Measurements from ENCODE around the gene FMN1. TPM values are rescaled to one million over a fixed set of nuclear protein-coding genes. Genes with fewer than 3 reads are reported as not detected.

FMN1 gene
- total and polyA plus RNA-seq, 2 of the 8 experiments (the other 6 are each of a cell fraction or from before 2014, with no cell fraction given), result 0.27 to 3.7 TPM

DNA sequence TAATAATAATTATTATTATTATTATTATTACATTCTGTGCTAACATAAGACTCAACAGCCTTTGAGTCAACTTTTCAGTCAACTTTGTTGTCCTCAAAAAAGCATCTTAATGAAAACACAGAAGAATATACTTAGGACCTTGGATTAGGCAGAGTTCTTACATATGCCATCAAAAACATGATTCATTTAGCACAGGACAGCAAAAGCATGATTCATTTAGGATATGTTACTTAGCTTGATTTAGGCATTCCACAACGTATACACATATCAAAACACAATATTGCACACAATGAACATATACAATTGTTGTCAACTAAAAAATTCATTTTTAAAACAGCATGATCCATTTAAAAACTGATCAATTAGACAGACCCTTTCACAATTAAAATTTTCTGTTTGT is 213.0 kb downstream of the FMN1 start:
- Histone ChIP-seq H4K8ac (ENCODE audit: extremely low read depth, insufficient read depth, low read length) (no peak overlapping the region), H3K79me1 (ENCODE audit: low read depth, low read length) (no peaks in the 10 kb centered on the region), H3K23ac (ENCODE audit: insufficient read length) (no peak overlapping the region), H2BK12ac (ENCODE audit: low read depth, low read length) (no peak overlapping the region), H2AFZ (ENCODE audit: low read length) (no peak overlapping the region), H3K4me1 (replicated peaks in 1 of 4; ENCODE audit: control insufficient read depth in 3 of 4, insufficient read depth in 4 of 4, low read length in 3 of 4) (no peaks in the 10 kb centered on the region), H3K79me2 (ENCODE audit: control insufficient read depth in 1 of 2, insufficient read depth in 2 of 2, low read length in 2 of 2) (no peaks in the 10 kb centered on the region), H2BK120ac (replicated peaks; ENCODE audit: low read depth, low read length) (no peak overlapping the region), H4K91ac (replicated peaks; ENCODE audit: insufficient read length, low read length) (no peak overlapping the region), H3K9ac (replicated peaks in 1 of 4; ENCODE audit: extremely low read depth in 1 of 4, low read depth in 3 of 4, low read length in 3 of 4) (no peak overlapping the region), H3K18ac (ENCODE audit: extremely low read depth, low read length) (no peak overlapping the region), H3K36me3 (ENCODE audit: control insufficient read depth in 2 of 4, insufficient read depth in 4 of 4, low read length in 3 of 4) (no peaks in the 10 kb centered on the region), H3K23me2 (ENCODE audit: low read depth, low read length) (no peaks in the 10 kb centered on the region), H3K27ac (ENCODE audit: low read depth, low read length) (no peak overlapping the region), H3K4ac (replicated peaks; ENCODE audit: insufficient read length, low read depth, low read length) (no peak overlapping the region), H2BK5ac (ENCODE audit: low read depth, low read length) (no peak overlapping the region), H3K9me3 (ENCODE audit: insufficient read depth in 2 of 2, low read depth in 1 of 2, low read length in 1 of 2) (no peaks in the 10 kb centered on the region), H3K14ac (ENCODE audit: insufficient read length) (no peak overlapping the region), H2AK5ac (ENCODE audit: low read depth, low read length) (no peak overlapping the region), H4K5ac (ENCODE audit: insufficient read length, low read depth, low read length) (no peak overlapping the region), H3K56ac (replicated peaks; ENCODE audit: insufficient read length, low read depth, low read length) (no peak overlapping the region), H2BK15ac (ENCODE audit: low read length) (no peak overlapping the region), H3K27me3 (replicated peaks in 1 of 4; ENCODE audit: control insufficient read depth in 3 of 4, extremely low read depth in 1 of 4, insufficient read depth in 3 of 4, low read length in 3 of 4) (no peaks in the 10 kb centered on the region), H4K20me1 (replicated peaks in 1 of 2; ENCODE audit: control insufficient read depth in 1 of 2, insufficient read depth in 2 of 2, low read length in 2 of 2) (no peaks in the 10 kb centered on the region), H3K4me2 (ENCODE audit: insufficient read depth in 1 of 2, low read depth in 2 of 2, low read length in 2 of 2) (no peak overlapping the region), H3K4me3 (ENCODE audit: extremely low read depth in 1 of 4, insufficient read depth in 2 of 4, low read depth in 3 of 4, low read length in 4 of 4) (no peak overlapping the region), H2BK20ac (ENCODE audit: low read length) (no peak overlapping the region)
- POLR2A ChIA-PET (ENCODE audit: partially characterized antibody), result no interaction called here
- no peak for FAIRE-seq
- CTCF ChIA-PET (ENCODE audit: partially characterized antibody), result interaction anchor here (5.5 kb wide), 1 partner anchor 12 kb away, joined by 22 read pairs; no protein-coding TSS in a partner anchor
- TF ChIP-seq BRCA1 (IDR thresholded peaks at IDR 0.05; ENCODE audit: low read depth, low read length) (no peak), SIX5 (IDR thresholded peaks at IDR 0.05; ENCODE audit: low read depth, low read length) (no peak), TAF7 (optimal IDR thresholded peaks at IDR 0.05; ENCODE audit: borderline replicate concordance, low read depth, low read length) (no peak), NANOG (IDR thresholded peaks at IDR 0.05; ENCODE audit: insufficient read depth, low read depth, low read length, poor library complexity, severe bottlenecking) (no peak)
- DNase-seq (ENCODE audit: low read depth in 1 of 2, low spot score in 2 of 2), result no peak
- 82% methylated on average over 1 of the region's 1 CpG; no CpG with 5 or more reads in 1 of the 2 experiments for WGBS, 2 experiments (ENCODE audit: extremely low coverage in 1 of 2, insufficient coverage in 1 of 2, insufficient read length in 1 of 2, insufficient replicate concordance in 2 of 2, low coverage in 1 of 2, low lambda C conversion rate in 2 of 2, missing lambda C conversion rate in 1 of 2)
